Left lobe of liver (tissue), 2 donors: ENCODE data around the gene MYEF2. TPM values are rescaled to one million over a fixed set of nuclear protein-coding genes. Genes with fewer than 3 reads are reported as not detected.

ENCODE experiments used
- ATAC-seq: fragments of 200-7000 bp; cut with Tn5 transposase; one replicate; pipeline ENCODE4 v1.9.1; 2020; ENCODE audit warnings: mild to moderate bottlenecking, moderate library complexity
- DNase-seq: peaks from one replicate; pipeline ENCODE4 v3.0.0-alpha.2; 2020; ENCODE audit warnings: low spot score
- total RNA-seq: library from RNA; stranded (reverse); gene quantifications from one replicate; pipeline ENCODE4 v1.2.1, GENCODE V29; 2021
- donor health status: DM: no; HTN: no; CAD: no; lungs with moderate emphysema.
- donor health status: DM: no; HTN: yes; CAD: no.

MYEF2 gene
- total RNA-seq, 1 donor from 2014 or later: 0.20 TPM

GRCh38 chr15:48149858-48150257, 28.2 kb downstream of the MYEF2 start:
- DNase-seq (no peak), ATAC-seq (no peak)

GRCh38 chr15:48147358-48147757, 30.7 kb downstream of the MYEF2 start:
- DNase-seq (no peak), ATAC-seq (no peak)

- DNase-seq (no peak), ATAC-seq (no peak)
Observed at GRCh38 chr15:48145923-48146322, 32.2 kb downstream of the MYEF2 start.

- ATAC-seq: no peak
Observed at GRCh38 chr15:48144889-48145288, 33.2 kb downstream of the MYEF2 start.

GRCh38 chr15:48143856-48144255, 34.2 kb downstream of the MYEF2 start:
- DNase-seq (no peak), ATAC-seq (no peak)

More at GRCh38 chr15:48144889-48145288, 33.2 kb downstream of the MYEF2 start:
- no peak for DNase-seq

- DNase-seq (no peak), ATAC-seq (no peak)
Observed at GRCh38 chr15:48132874-48133273, 45.2 kb downstream of the MYEF2 start.

- DNase-seq: no peak
- no peak for ATAC-seq
Observed at GRCh38 chr15:48131324-48131723, 46.8 kb downstream of the MYEF2 start.

GRCh38 chr15:48126667-48127355, 51.3 kb downstream of the MYEF2 start:
- DNase-seq (no peak), ATAC-seq (no peak)

GRCh38 chr15:48121849-48122248, 56.2 kb downstream of the MYEF2 start:
- no peak for ATAC-seq
- DNase-seq: no peak

- no peak for DNase-seq
- no peak for ATAC-seq
Observed at GRCh38 chr15:48120745-48121144, 57.4 kb downstream of the MYEF2 start, which contains the start of gene SLC24A5. Gene SLC24A5, plus strand, starts transcription at chr15:48120990. Its CDS starts 55 bp downstream, at chr15:48121045.

GRCh38 chr15:48119277-48119676, 58.8 kb downstream of the MYEF2 start:
- ATAC-seq (no peak), DNase-seq (no peak)

- no peak for DNase-seq
- peak; percentile 29 for ATAC-seq
Observed at GRCh38 chr15:48112242-48112641, 65.9 kb downstream of the MYEF2 start.

- ATAC-seq (no peak), DNase-seq (no peak)
Observed at GRCh38 chr15:48109856-48110531, 68.1 kb downstream of the MYEF2 start.

GRCh38 chr15:48109212-48109611, 68.9 kb downstream of the MYEF2 start:
- ATAC-seq (no peak), DNase-seq (no peak)

GRCh38 chr15:48105936-48106335, 72.2 kb downstream of the MYEF2 start:
- DNase-seq: no peak
- no peak for ATAC-seq

GRCh38 chr15:48103647-48104046, 74.4 kb downstream of the MYEF2 start:
- no peak for DNase-seq
- no peak for ATAC-seq

GRCh38 chr15:48102167-48102566, 75.9 kb downstream of the MYEF2 start:
- no peak for ATAC-seq
- DNase-seq: no peak

GRCh38 chr15:48101376-48101961, 76.6 kb downstream of the MYEF2 start:
- DNase-seq: no peak
- ATAC-seq: no peak

- DNase-seq: no peak
- ATAC-seq: no peak
Observed at GRCh38 chr15:48097264-48097663, 80.8 kb downstream of the MYEF2 start.

GRCh38 chr15:48096813-48097212, 81.3 kb downstream of the MYEF2 start:
- ATAC-seq (no peak), DNase-seq (no peak)

GRCh38 chr15:48096355-48096786, 81.7 kb downstream of the MYEF2 start:
- DNase-seq (no peak), ATAC-seq (no peak)

- ATAC-seq (no peak), DNase-seq (no peak)
Observed at GRCh38 chr15:48091522-48091921, 86.6 kb downstream of the MYEF2 start.
